Right renal pelvis (tissue), 4 donors: Measurements from ENCODE around the gene CLDN3. TPM values are rescaled to one million over a fixed set of nuclear protein-coding genes. Genes with fewer than 3 reads are reported as not detected.
A peak's percentile ranks its signal among the peaks of the same experiment; 100 is the strongest.
"Not testable (repeated sequence)": the region's sequence is repeated elsewhere in the genome, so short reads cannot be mapped to it uniquely, and the experiment has no call there.

ENCODE experiments used
- DNase-seq, 4 donors: peaks; one replicate each; pipeline ENCODE4 v3.0.0-alpha.2; 2013; ENCODE audit warnings: low read depth in 4 of 4, low spot score in 3 of 4, missing footprints in 1 of 4
- polyA plus RNA-seq, 4 donors: library from polyadenylated mRNA; unstranded; fragments of 120-200 nt; gene quantifications; one replicate each; pipeline ENCODE4 v1.2.1, GENCODE V29; 2013; ENCODE audit not compliant: insufficient read length in 4 of 4

Gene CLDN3
- polyA plus RNA-seq = 10 to 100 TPM; 32.9 to 69.5 (median 42.5) TPM

GRCh38 chr7:73770002-73770859 lies at the start of gene CLDN3:
Gene CLDN3, minus strand, starts transcription at chr7:73770270. Its CDS starts 221 bp downstream, at chr7:73770049.
- peak; percentile 65 to 78 (median 72) for DNase-seq

- no peak for DNase-seq
Observed at GRCh38 chr7:73817121-73817520, 47.1 kb upstream of the CLDN3 start.

GRCh38 chr7:73815436-73815835 lies 45.4 kb upstream of the CLDN3 start:
- no peak for DNase-seq

GRCh38 chr7:73812996-73813395 lies 42.9 kb upstream of the CLDN3 start:
- DNase-seq = no peak

- DNase-seq = no peak
Observed at GRCh38 chr7:73811760-73812168, 41.7 kb upstream of the CLDN3 start.

GRCh38 chr7:73810998-73811360 lies 40.9 kb upstream of the CLDN3 start:
- DNase-seq = no peak

- DNase-seq = no peak
Observed at GRCh38 chr7:73809467-73809951, 39.4 kb upstream of the CLDN3 start.

- DNase-seq = no peak
Observed at GRCh38 chr7:73802459-73802858, 32.4 kb upstream of the CLDN3 start.

GRCh38 chr7:73801577-73801976 lies 31.5 kb upstream of the CLDN3 start:
- no peak for DNase-seq

GRCh38 chr7:73799282-73800141 lies 29.4 kb upstream of the CLDN3 start:
- DNase-seq = no peak

- DNase-seq = not testable (repeated sequence)
Observed at GRCh38 chr7:73797176-73797575, 27.1 kb upstream of the CLDN3 start.

- DNase-seq = not testable (repeated sequence)
Observed at GRCh38 chr7:73796656-73797055, 26.6 kb upstream of the CLDN3 start.

- not testable (repeated sequence) for DNase-seq
Observed at GRCh38 chr7:73795188-73795587, 25.1 kb upstream of the CLDN3 start.

- DNase-seq = not testable (repeated sequence)
Observed at GRCh38 chr7:73791170-73791690, 21.2 kb upstream of the CLDN3 start.

- no peak for DNase-seq
Observed at GRCh38 chr7:73789051-73789450, 19.0 kb upstream of the CLDN3 start.

GRCh38 chr7:73787786-73788048 lies 17.6 kb upstream of the CLDN3 start:
- not testable (repeated sequence) for DNase-seq

GRCh38 chr7:73786588-73786987 lies 16.5 kb upstream of the CLDN3 start:
- DNase-seq = no peak

GRCh38 chr7:73779517-73779916 lies 9.4 kb upstream of the CLDN3 start:
- DNase-seq = no peak

GRCh38 chr7:73778801-73779389 lies 8.8 kb upstream of the CLDN3 start:
- no peak for DNase-seq

GRCh38 chr7:73774923-73775322 lies 4.9 kb upstream of the CLDN3 start:
- DNase-seq = no peak
